Activated naive CD4-positive, alpha-beta T cell treated with anti-CD3 and anti-CD28 coated beads, Interleukin-2, amount 10 ng/mL, durations not matched to agents 7 days and 5 days (primary cell): Measurements from ENCODE around the gene MFF.
A peak's percentile ranks its signal among the peaks of the same experiment; 100 is the strongest.

Source experiments
- CTCF ChIA-PET: fragments of 350-600 bp; sonication (Branson Sonifier 250); formaldehyde crosslinking; loops from one replicate; lab custom pipeline; 2021; ENCODE audit warnings: antibody characterized with exemption; lab: Charles Lee
- DNase-seq: peaks from one replicate; pipeline ENCODE4 v3.0.0-alpha.2; 2020
- H3K27ac Mint-ChIP-seq: one replicate; pipeline ENCODE4 v1.8.0; 2021; ENCODE audit warnings: mild to moderate bottlenecking, moderate library complexity, mixed read lengths
- H3K27me3 Mint-ChIP-seq: one replicate; pipeline ENCODE4 v1.8.0; 2021; ENCODE audit warnings: mild to moderate bottlenecking, mixed read lengths
- H3K36me3 Mint-ChIP-seq: one replicate; pipeline ENCODE4 v1.8.0; 2021; ENCODE audit warnings: mixed read lengths
- H3K4me1 Mint-ChIP-seq: one replicate; pipeline ENCODE4 v1.8.0; 2021; ENCODE audit warnings: mixed read lengths
- H3K4me3 Mint-ChIP-seq: one replicate; pipeline ENCODE4 v1.8.0; 2021; ENCODE audit warnings: mild to moderate bottlenecking, moderate library complexity, mixed read lengths
- H3K9me3 Mint-ChIP-seq: one replicate; pipeline ENCODE4 v1.8.0; 2021; ENCODE audit warnings: mixed read lengths

The MFF gene

GRCh38 chr2:227317834-227318233 is 7.2 kb upstream of the MFF start:
- no peak for DNase-seq
- Mint-ChIP-seq H3K27me3 (peaks cover 22% of the 10 kb centered on the region), H3K36me3 (peaks cover 3% of the 10 kb centered on the region), H3K4me3 (no peak overlapping the region), H3K27ac (no peak overlapping the region), H3K9me3 (peaks cover 18% of the 10 kb centered on the region), H3K4me1 (peaks cover 3% of the 10 kb centered on the region)
- CTCF ChIA-PET = no interaction called here

GRCh38 chr2:227320305-227321094 is 4.6 kb upstream of the MFF start:
- no peak for DNase-seq
- Mint-ChIP-seq H3K9me3 (peaks cover 18% of the 10 kb centered on the region), H3K27ac (no peak overlapping the region), H3K27me3 (peaks cover 13% of the 10 kb centered on the region), H3K4me3 (no peak overlapping the region), H3K4me1 (peaks cover 17% of the 10 kb centered on the region), H3K36me3 (peaks cover 7% of the 10 kb centered on the region)
- CTCF ChIA-PET = interaction anchor here (0.6 kb wide), 1 partner anchor 630 kb away, joined by 3 read pairs; no protein-coding TSS in a partner anchor

DNA sequence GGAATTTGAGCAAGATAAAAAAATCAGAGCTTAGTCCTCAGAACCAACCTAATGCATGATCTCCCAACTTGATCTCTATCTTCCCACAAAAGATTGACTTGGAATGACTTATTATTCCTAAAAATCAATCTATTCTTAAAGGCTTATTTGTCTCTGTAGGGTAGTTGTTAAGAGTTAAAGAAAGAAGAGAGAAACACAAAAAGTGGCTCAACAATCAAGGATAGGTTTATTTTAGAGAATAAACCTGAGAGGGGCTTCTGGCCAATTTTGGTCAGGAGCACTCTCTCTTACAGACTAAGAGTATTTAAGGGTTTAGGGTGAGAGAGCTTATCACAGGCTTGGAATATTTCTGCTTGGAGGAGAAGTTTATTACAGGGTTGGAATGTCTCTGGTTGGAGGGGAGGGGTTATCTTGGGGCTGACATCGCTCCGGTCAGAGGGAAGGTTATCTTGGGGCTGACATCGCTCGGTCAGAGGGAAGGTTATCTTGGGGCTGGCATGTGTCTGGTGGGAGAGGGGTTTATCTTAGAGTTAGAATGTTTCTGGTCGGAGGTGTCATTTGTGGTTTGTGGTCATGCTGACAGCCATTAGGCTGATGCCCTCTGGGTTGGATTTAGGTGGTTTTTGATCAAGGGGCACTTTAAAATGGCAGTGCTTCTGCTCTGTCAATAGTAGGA is 2.4 kb upstream of the MFF start:
- peaks cover 7% of the 10 kb centered on the region for H3K36me3 Mint-ChIP-seq
- peaks cover 16% of the 10 kb centered on the region for H3K9me3 Mint-ChIP-seq
- H3K4me1 Mint-ChIP-seq = peaks cover 36% of the 10 kb centered on the region
- no peak overlapping the region for H3K27ac Mint-ChIP-seq
- CTCF ChIA-PET = no interaction called here
- H3K27me3 Mint-ChIP-seq = peaks cover 13% of the 10 kb centered on the region
- DNase-seq = no peak
- no peak overlapping the region for H3K4me3 Mint-ChIP-seq

DNA sequence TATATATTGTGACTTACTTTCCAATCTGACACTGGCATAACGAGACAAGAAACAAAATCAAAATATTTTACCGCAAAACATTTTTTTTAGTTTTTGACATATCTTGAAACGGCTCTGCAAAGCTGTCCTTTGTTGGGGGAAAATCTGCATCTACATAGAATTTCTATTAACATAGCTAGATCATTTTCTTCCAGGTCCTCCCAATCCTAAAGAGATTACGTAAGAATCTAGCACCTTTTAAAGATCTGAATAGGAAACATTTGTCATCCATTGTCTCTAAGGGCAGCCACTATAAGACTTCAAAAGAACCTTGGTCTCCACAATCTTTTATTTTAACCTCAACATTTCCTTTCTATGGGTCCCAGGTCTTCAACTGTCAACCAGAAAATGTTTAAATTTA is 1.2 kb upstream of the MFF start:
- H3K27ac Mint-ChIP-seq = no peak overlapping the region
- peaks cover 13% of the 10 kb centered on the region for H3K9me3 Mint-ChIP-seq
- H3K4me3 Mint-ChIP-seq = no peak overlapping the region
- CTCF ChIA-PET = no interaction called here
- DNase-seq = no peak
- H3K4me1 Mint-ChIP-seq = peaks cover 45% of the 10 kb centered on the region
- H3K36me3 Mint-ChIP-seq = peaks cover 11% of the 10 kb centered on the region
- peaks cover 11% of the 10 kb centered on the region for H3K27me3 Mint-ChIP-seq

GRCh38 chr2:227324642-227324994 is 433 bp upstream of the MFF start:
- H3K27ac Mint-ChIP-seq = peak overlapping the region; percentile 84
- H3K9me3 Mint-ChIP-seq = peaks cover 13% of the 10 kb centered on the region
- CTCF ChIA-PET = no interaction called here
- DNase-seq = peak; percentile 23
- peaks cover 10% of the 10 kb centered on the region for H3K27me3 Mint-ChIP-seq
- H3K4me1 Mint-ChIP-seq = peaks cover 45% of the 10 kb centered on the region
- H3K36me3 Mint-ChIP-seq = peaks cover 11% of the 10 kb centered on the region
- peak overlapping the region; percentile 95 for H3K4me3 Mint-ChIP-seq

DNA sequence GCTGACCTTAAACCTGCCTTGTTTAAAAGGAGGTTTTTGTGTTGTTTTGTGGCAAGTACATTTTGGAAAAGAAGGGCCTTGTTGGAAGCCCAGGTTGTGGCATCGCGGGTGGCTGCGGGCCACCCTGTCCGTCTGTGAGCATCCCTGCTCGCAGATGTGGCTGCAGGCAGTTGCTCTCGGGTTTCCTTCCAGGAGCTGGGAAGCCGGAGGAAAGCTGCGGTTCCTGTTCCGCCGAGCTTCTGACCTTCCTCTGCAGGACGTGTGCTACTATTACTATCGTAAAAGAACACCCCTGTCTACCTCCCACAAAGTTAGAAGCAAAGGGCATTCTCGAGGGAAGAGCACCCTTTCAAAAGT is 766 bp downstream of the MFF start:
- CTCF ChIA-PET = interaction anchor here (0.9 kb wide), 1 partner anchor 15 kb away, joined by 3 read pairs; no protein-coding TSS in a partner anchor
- Mint-ChIP-seq H3K9me3 (peaks cover 13% of the 10 kb centered on the region), H3K36me3 (peaks cover 14% of the 10 kb centered on the region), H3K4me1 (peaks cover 45% of the 10 kb centered on the region), H3K27ac (peak overlapping the region; percentile 94), H3K4me3 (peak overlapping the region; percentile 95), H3K27me3 (peaks cover 6% of the 10 kb centered on the region)
- peak; percentile 29 for DNase-seq

- peaks cover 5% of the 10 kb centered on the region for H3K27me3 Mint-ChIP-seq
- peaks cover 14% of the 10 kb centered on the region for H3K36me3 Mint-ChIP-seq
- peaks cover 9% of the 10 kb centered on the region for H3K9me3 Mint-ChIP-seq
- CTCF ChIA-PET = no interaction called here
- peak overlapping the region; percentile 95 for H3K4me3 Mint-ChIP-seq
- no peak for DNase-seq
- peaks cover 45% of the 10 kb centered on the region for H3K4me1 Mint-ChIP-seq
- H3K27ac Mint-ChIP-seq = no peak overlapping the region
Measured at GRCh38 chr2:227326783-227327182, 1.7 kb downstream of the MFF start.

DNA sequence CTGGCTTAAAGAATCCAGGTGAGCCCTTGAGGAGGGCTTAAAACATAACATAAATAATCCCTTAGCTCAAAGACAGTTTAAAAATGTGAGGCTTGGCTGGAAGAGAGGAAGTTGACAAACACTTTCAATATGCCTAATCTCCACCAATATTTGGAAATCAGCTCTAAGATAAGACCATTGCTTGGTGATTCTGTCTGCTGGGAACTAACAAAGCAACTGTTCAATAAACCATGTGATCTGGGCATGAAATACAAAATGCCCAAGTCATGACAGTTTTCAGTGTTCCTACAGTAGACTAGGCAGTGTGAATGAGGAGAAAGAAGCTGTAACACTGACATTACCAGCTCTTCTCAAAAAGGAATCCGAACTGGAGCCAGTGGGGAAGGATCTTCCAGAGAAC is 10.7 kb downstream of the MFF start:
- peaks cover 58% of the 10 kb centered on the region for H3K36me3 Mint-ChIP-seq
- no peaks in the 10 kb centered on the region for H3K9me3 Mint-ChIP-seq
- H3K4me3 Mint-ChIP-seq = no peak overlapping the region
- no peak overlapping the region for H3K27ac Mint-ChIP-seq
- CTCF ChIA-PET = no interaction called here
- no peaks in the 10 kb centered on the region for H3K4me1 Mint-ChIP-seq
- DNase-seq = no peak
- no peaks in the 10 kb centered on the region for H3K27me3 Mint-ChIP-seq

- CTCF ChIA-PET = no interaction called here
- Mint-ChIP-seq H3K9me3 (no peaks in the 10 kb centered on the region), H3K4me1 (no peaks in the 10 kb centered on the region), H3K4me3 (no peak overlapping the region), H3K27ac (no peak overlapping the region), H3K36me3 (peaks cover 57% of the 10 kb centered on the region), H3K27me3 (no peaks in the 10 kb centered on the region)
- DNase-seq = no peak
Measured at GRCh38 chr2:227337442-227337841, 12.4 kb downstream of the MFF start.

- H3K9me3 Mint-ChIP-seq = no peaks in the 10 kb centered on the region
- CTCF ChIA-PET = interaction anchor here (1.0 kb wide), 1 partner anchor 10 kb away, joined by 4 read pairs; no protein-coding TSS in a partner anchor
- DNase-seq = no peak
- H3K27ac Mint-ChIP-seq = no peak overlapping the region
- no peak overlapping the region for H3K4me3 Mint-ChIP-seq
- H3K27me3 Mint-ChIP-seq = no peaks in the 10 kb centered on the region
- peaks cover 44% of the 10 kb centered on the region for H3K36me3 Mint-ChIP-seq
- no peaks in the 10 kb centered on the region for H3K4me1 Mint-ChIP-seq
Measured at GRCh38 chr2:227339098-227339599, 14.1 kb downstream of the MFF start.

GRCh38 chr2:227340106-227340505 is 15.1 kb downstream of the MFF start:
- Mint-ChIP-seq H3K36me3 (peaks cover 34% of the 10 kb centered on the region), H3K4me3 (no peak overlapping the region), H3K27me3 (no peaks in the 10 kb centered on the region), H3K9me3 (no peaks in the 10 kb centered on the region), H3K4me1 (no peaks in the 10 kb centered on the region), H3K27ac (no peak overlapping the region)
- CTCF ChIA-PET = interaction anchor here (0.9 kb wide), 1 partner anchor 14 kb away, joined by 3 read pairs; no protein-coding TSS in a partner anchor
- no peak for DNase-seq

GRCh38 chr2:227341553-227341952 is 16.5 kb downstream of the MFF start:
- Mint-ChIP-seq H3K27me3 (no peaks in the 10 kb centered on the region), H3K36me3 (peaks cover 30% of the 10 kb centered on the region), H3K9me3 (no peaks in the 10 kb centered on the region), H3K27ac (no peak overlapping the region), H3K4me3 (no peak overlapping the region), H3K4me1 (no peaks in the 10 kb centered on the region)
- DNase-seq = no peak
- CTCF ChIA-PET = no interaction called here

GRCh38 chr2:227344231-227344630 is 19.2 kb downstream of the MFF start:
- no peaks in the 10 kb centered on the region for H3K27me3 Mint-ChIP-seq
- peaks cover 32% of the 10 kb centered on the region for H3K36me3 Mint-ChIP-seq
- H3K4me3 Mint-ChIP-seq = no peak overlapping the region

DNA sequence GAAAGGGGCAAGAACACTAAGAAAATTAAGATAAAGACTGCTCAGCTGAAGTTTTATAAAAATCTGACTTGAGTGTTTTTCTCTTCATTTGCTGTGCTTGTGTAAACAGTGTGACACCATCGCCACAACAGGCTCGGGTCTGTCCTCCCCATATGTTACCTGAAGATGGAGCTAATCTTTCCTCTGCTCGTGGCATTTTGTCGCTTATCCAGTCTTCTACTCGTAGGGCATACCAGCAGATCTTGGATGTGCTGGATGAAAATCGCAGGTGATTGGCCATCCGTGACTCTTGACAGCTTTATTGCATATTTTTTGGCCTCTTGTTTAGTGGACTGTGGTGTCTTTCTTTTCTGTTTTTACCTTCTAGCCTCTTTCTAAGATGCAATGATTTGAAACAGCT is 22.1 kb downstream of the MFF start:
- CTCF ChIA-PET = no interaction called here
- no peaks in the 10 kb centered on the region for H3K27me3 Mint-ChIP-seq
- no peak overlapping the region for H3K4me3 Mint-ChIP-seq
- DNase-seq = no peak
- H3K9me3 Mint-ChIP-seq = no peaks in the 10 kb centered on the region
- H3K27ac Mint-ChIP-seq = no peak overlapping the region
- H3K4me1 Mint-ChIP-seq = no peaks in the 10 kb centered on the region
- H3K36me3 Mint-ChIP-seq = peaks cover 25% of the 10 kb centered on the region

More at GRCh38 chr2:227344231-227344630, 19.2 kb downstream of the MFF start:
- Mint-ChIP-seq H3K4me1 (no peaks in the 10 kb centered on the region), H3K27ac (no peak overlapping the region), H3K9me3 (no peaks in the 10 kb centered on the region)
- no peak for DNase-seq
- CTCF ChIA-PET = no interaction called here

GRCh38 chr2:227348324-227348723 is 23.3 kb downstream of the MFF start:
- H3K27ac Mint-ChIP-seq = no peak overlapping the region
- no peak for DNase-seq
- H3K36me3 Mint-ChIP-seq = peaks cover 22% of the 10 kb centered on the region
- H3K9me3 Mint-ChIP-seq = no peaks in the 10 kb centered on the region
- H3K4me3 Mint-ChIP-seq = no peak overlapping the region
- CTCF ChIA-PET = no interaction called here
- H3K4me1 Mint-ChIP-seq = no peaks in the 10 kb centered on the region
- no peaks in the 10 kb centered on the region for H3K27me3 Mint-ChIP-seq
